GM21367 (cell line): Measurements from ENCODE around the gene TBX18.

Experiments used
- ATAC-seq: cut with Tn5 transposase; IDR thresholded peaks from one replicate; pipeline ENCODE4 v1.9.1; 2021; ENCODE audit not compliant: unreplicated experiment

Gene TBX18

GRCh38 chr6:84749181-84749580 is 15.2 kb downstream of the TBX18 start:
- no peak for ATAC-seq

GRCh38 chr6:84748376-84748775 is 16.0 kb downstream of the TBX18 start:
- no peak for ATAC-seq

GRCh38 chr6:84743616-84744015 is 20.8 kb downstream of the TBX18 start:
- no peak for ATAC-seq

- no peak for ATAC-seq
These were observed 24.0 kb downstream of the TBX18 start for GRCh38 chr6:84740385-84740784.

- no peak for ATAC-seq
These were observed 24.6 kb downstream of the TBX18 start for GRCh38 chr6:84739866-84740208.

- no peak for ATAC-seq
These were observed 25.2 kb downstream of the TBX18 start for GRCh38 chr6:84738996-84739865.

GRCh38 chr6:84733889-84734288 is 30.5 kb downstream of the TBX18 start:
- no peak for ATAC-seq

- no peak for ATAC-seq
These were observed 32.5 kb downstream of the TBX18 start for GRCh38 chr6:84731901-84732300.

- no peak for ATAC-seq
These were observed 33.0 kb downstream of the TBX18 start for GRCh38 chr6:84731401-84731800.

- ATAC-seq: no peak
These were observed 35.8 kb downstream of the TBX18 start for GRCh38 chr6:84728602-84729001.

- ATAC-seq: no peak
These were observed 45.2 kb downstream of the TBX18 start for GRCh38 chr6:84719152-84719551.

- no peak for ATAC-seq
These were observed 46.1 kb downstream of the TBX18 start for GRCh38 chr6:84718038-84718955.

GRCh38 chr6:84709121-84709520 is 55.3 kb downstream of the TBX18 start:
- ATAC-seq: no peak

GRCh38 chr6:84707171-84707570 is 57.2 kb downstream of the TBX18 start:
- ATAC-seq: no peak

GRCh38 chr6:84696166-84696565 is 68.2 kb downstream of the TBX18 start:
- no peak for ATAC-seq

GRCh38 chr6:84691978-84692623 is 72.3 kb downstream of the TBX18 start:
- no peak for ATAC-seq

- no peak for ATAC-seq
These were observed 76.1 kb downstream of the TBX18 start for GRCh38 chr6:84688141-84688873.

GRCh38 chr6:84687431-84687830 is 77.0 kb downstream of the TBX18 start:
- ATAC-seq: no peak

- no peak for ATAC-seq
These were observed 78.3 kb downstream of the TBX18 start for GRCh38 chr6:84685983-84686584.

- ATAC-seq: no peak
These were observed 82.6 kb downstream of the TBX18 start for GRCh38 chr6:84681693-84682326.
